NT2/D1 (cell line): Measurements from ENCODE around the gene IL4R.

Experiments used
- SUZ12 ChIP-seq: IDR thresholded peaks from 2 replicates; pipeline ENCODE4 v1.6.1; 2011; ENCODE audit not compliant: insufficient read length, insufficient read depth; ENCODE audit errors: extremely low read depth
- YY1 ChIP-seq: IDR thresholded peaks from 2 replicates; pipeline ENCODE4 v1.6.1; 2011; ENCODE audit not compliant: insufficient read length, insufficient read depth
- ZNF274 ChIP-seq: IDR thresholded peaks from 2 replicates; pipeline ENCODE4 v1.6.1; 2011; ENCODE audit warnings: mild to moderate bottlenecking, low read depth, low read length

DNA sequence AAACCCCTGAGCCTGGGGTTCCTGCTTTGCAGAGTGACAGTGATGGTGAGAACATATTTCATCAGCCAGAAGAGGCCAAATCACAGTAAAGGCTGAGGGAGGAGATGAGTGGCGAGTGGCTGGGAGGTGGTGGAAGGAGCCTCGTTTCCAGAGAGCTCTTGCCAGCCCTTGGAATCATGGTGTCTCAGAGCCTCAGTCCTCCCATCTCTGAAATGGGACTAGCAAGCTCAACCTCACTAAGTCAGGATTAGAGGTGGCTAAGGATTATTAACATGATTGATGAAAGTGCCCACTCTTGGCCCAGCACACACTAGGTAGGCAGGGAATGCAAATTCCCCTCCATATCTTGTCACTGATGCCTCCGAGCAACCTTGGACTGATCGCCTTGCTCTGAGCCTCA lies 43.0 kb downstream of the IL4R start:
- TF ChIP-seq SUZ12 (no peak), ZNF274 (no peak), YY1 (no peak)
